Progenitor cell of endocrine pancreas (in vitro differentiated cells): ENCODE data around the gene ZSCAN29. TPM values are rescaled to one million over a fixed set of nuclear protein-coding genes. Genes with fewer than 3 reads are reported as not detected.

Experiments
- DNase-seq: peaks from one replicate; pipeline ENCODE4 v3.0.0; 2021; ENCODE audit warnings: low spot score; ENCODE audit not compliant: unreplicated experiment
- H3K27ac Mint-ChIP-seq: 2 replicates; pipeline ENCODE4 v1.8.0; 2021; ENCODE audit warnings: mild to moderate bottlenecking, moderate library complexity, mixed read lengths
- H3K27me3 Mint-ChIP-seq: 2 replicates; pipeline ENCODE4 v1.8.0; 2021; ENCODE audit warnings: mixed read lengths
- H3K36me3 Mint-ChIP-seq: 2 replicates; pipeline ENCODE4 v1.8.0; 2022; ENCODE audit warnings: mixed read lengths; ENCODE audit not compliant: insufficient read depth
- H3K4me1 Mint-ChIP-seq: 2 replicates; pipeline ENCODE4 v1.8.0; 2021; ENCODE audit warnings: low read depth, mixed read lengths
- H3K4me3 Mint-ChIP-seq: 2 replicates; pipeline ENCODE4 v1.8.0; 2021; ENCODE audit warnings: low read depth, mild to moderate bottlenecking, moderate library complexity, mixed read lengths
- H3K9me3 Mint-ChIP-seq: 2 replicates; pipeline ENCODE4 v1.8.0; 2021; ENCODE audit warnings: low read depth, mixed read lengths
- total RNA-seq: library from RNA; stranded (reverse); gene quantifications from 2 replicates; pipeline ENCODE4 v1.2.1, GENCODE V29; 2021
- TF ChIP-seq, protein P1 (sequence below): fragments of 200-600 bp; sonication (generic); IDR thresholded peaks from one replicate; pipeline ENCODE4 v1.5.0; 2021; ENCODE audit warnings: antibody characterized with exemption, mild to moderate bottlenecking; ENCODE audit not compliant: unreplicated experiment

Gene ZSCAN29
- total RNA-seq, 1 donor from 2014 or later = 73.8 TPM

DNA sequence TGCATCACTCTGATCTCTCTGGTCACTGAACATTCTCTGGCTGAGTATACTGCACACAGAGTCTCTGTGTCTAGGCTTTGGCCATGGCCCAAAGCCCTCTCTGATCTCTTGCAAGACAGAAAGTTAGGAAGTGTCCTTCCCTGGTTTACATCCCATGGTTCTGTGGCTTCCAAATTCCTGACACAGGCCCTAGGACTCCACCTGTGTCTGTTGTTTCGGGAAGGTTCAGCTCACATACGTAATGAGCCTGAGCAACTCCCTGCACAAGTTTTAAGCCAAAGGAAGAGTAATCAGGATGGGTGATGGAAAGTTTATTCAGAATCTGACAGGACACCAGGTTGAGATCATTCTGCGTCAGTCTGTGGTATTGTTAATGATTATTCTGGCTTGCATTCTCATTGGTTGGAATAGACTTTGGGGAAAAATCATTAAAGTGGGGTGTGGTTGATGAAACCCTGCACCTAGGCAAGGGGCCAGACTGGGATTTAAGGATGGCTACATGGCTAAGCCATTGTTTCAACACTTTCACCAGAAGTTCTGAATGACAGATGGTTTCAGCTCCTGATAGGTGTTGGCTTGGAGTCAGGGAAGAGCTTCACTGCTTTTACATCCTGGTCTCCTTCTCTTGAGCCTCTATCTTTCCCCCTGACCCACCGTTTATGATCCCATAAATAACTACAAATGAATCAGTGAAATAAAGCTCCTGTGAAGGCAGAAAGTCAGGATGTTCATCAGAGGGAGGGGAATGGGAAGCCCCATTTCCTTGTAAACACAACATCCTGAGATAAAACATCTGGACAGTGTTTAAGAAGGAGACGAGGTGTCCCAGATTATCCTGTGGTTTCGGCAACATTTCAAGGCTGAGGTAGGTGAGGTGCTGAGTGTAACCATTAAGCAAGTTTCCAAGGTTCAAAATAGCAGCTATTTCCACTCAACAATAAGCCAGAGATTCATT, 54.5 kb downstream of the ZSCAN29 start:
- TF ChIP-seq, protein P1, sequence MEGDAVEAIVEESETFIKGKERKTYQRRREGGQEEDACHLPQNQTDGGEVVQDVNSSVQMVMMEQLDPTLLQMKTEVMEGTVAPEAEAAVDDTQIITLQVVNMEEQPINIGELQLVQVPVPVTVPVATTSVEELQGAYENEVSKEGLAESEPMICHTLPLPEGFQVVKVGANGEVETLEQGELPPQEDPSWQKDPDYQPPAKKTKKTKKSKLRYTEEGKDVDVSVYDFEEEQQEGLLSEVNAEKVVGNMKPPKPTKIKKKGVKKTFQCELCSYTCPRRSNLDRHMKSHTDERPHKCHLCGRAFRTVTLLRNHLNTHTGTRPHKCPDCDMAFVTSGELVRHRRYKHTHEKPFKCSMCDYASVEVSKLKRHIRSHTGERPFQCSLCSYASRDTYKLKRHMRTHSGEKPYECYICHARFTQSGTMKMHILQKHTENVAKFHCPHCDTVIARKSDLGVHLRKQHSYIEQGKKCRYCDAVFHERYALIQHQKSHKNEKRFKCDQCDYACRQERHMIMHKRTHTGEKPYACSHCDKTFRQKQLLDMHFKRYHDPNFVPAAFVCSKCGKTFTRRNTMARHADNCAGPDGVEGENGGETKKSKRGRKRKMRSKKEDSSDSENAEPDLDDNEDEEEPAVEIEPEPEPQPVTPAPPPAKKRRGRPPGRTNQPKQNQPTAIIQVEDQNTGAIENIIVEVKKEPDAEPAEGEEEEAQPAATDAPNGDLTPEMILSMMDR = no peak

DNA sequence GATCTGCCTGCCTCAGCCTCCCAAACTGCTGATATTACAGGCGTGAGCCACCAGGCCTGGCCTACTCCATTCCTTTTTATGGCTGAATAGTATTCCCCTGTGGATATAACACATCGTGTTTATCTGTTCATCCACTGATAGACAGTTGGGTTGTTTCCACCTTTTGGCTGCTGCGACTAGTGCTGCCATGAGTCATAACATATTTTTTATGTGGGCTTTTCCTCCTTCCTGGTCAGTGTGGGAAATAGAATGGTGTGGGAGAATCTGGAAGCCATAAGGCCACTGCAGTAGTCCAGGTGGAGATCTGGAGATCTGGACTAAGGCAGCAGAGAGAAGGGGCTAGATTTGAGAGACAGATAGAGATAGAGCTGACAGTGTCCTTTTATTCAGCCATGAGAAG, 56.7 kb downstream of the ZSCAN29 start:
- peaks cover 41% of the 10 kb centered on the region for H3K27me3 Mint-ChIP-seq
- no peak overlapping the region for H3K4me3 Mint-ChIP-seq
- H3K36me3 Mint-ChIP-seq = no peaks in the 10 kb centered on the region
- TF ChIP-seq, protein P1 = no peak
- no peaks in the 10 kb centered on the region for H3K4me1 Mint-ChIP-seq
- H3K27ac Mint-ChIP-seq = no peak overlapping the region
- no peak for DNase-seq
- H3K9me3 Mint-ChIP-seq = no peaks in the 10 kb centered on the region

More for the DNA sequence above, 54.5 kb downstream of the ZSCAN29 start:
- Mint-ChIP-seq H3K27me3 (peaks cover 38% of the 10 kb centered on the region), H3K4me1 (no peaks in the 10 kb centered on the region), H3K36me3 (no peaks in the 10 kb centered on the region), H3K4me3 (no peak overlapping the region), H3K9me3 (no peaks in the 10 kb centered on the region), H3K27ac (no peak overlapping the region)
- no peak for DNase-seq

DNA sequence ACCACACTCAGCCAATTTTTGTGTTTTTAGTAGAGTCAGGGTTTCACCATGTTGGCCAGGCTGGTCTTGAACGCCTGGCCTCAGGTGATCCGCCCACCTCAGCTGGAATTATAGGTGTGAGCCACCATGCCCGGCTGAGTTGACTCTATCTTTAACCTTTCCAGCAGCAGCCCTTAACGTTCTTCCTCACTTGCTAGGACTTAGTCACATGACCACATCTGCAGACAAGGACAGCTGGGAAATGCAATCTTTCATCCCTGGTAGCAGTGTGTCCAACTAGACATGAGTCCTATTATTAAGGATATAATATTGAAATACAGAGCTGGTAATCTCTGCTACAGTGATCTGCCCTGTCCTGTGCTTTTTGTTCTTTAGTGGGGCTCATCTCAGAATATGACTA, 58.5 kb downstream of the ZSCAN29 start:
- H3K36me3 Mint-ChIP-seq = no peaks in the 10 kb centered on the region
- no peaks in the 10 kb centered on the region for H3K4me1 Mint-ChIP-seq
- no peaks in the 10 kb centered on the region for H3K9me3 Mint-ChIP-seq
- no peak for DNase-seq
- peaks cover 43% of the 10 kb centered on the region for H3K27me3 Mint-ChIP-seq
- no peak overlapping the region for H3K27ac Mint-ChIP-seq
- TF ChIP-seq, protein P1 = no peak
- H3K4me3 Mint-ChIP-seq = no peak overlapping the region

Other genes starting within 250 kb of the ZSCAN29 start
- 28.9 and 30.2 TPM in 2 replicates for gene TMEM62, start 237.5 kb downstream of the ZSCAN29 start, total RNA-seq
- gene CCNDBP1, start 185.6 kb downstream of the ZSCAN29 start, total RNA-seq = 43.2 and 44.1 TPM in 2 replicates
- not detected in 2 replicates for gene EPB42, start 150.0 kb downstream of the ZSCAN29 start, total RNA-seq
- not detected in 2 replicates for gene TGM5, start 104.1 kb downstream of the ZSCAN29 start, total RNA-seq
- not detected in 2 replicates for gene TGM7, start 68.8 kb downstream of the ZSCAN29 start, total RNA-seq
- gene LCMT2, start 40.5 kb downstream of the ZSCAN29 start, total RNA-seq = 11.0 and 11.5 TPM in 2 replicates
- 39.0 and 41.9 TPM in 2 replicates for gene TUBGCP4, start 58 bp upstream of the ZSCAN29 start, total RNA-seq
- 121 and 138 TPM in 2 replicates for gene TP53BP1, start 122.1 kb upstream of the ZSCAN29 start, total RNA-seq
- 4.7 and 5.2 TPM in 2 replicates for gene MAP1A, start 146.6 kb upstream of the ZSCAN29 start, total RNA-seq
- gene PPIP5K1, start 219.2 kb upstream of the ZSCAN29 start, total RNA-seq = 52.1 and 53.7 TPM in 2 replicates
- 1.8 and 3.3 TPM in 2 replicates for gene CKMT1B, start 223.0 kb upstream of the ZSCAN29 start, total RNA-seq
- gene STRC, start 247.8 kb upstream of the ZSCAN29 start, total RNA-seq = 0.81 and 1.6 TPM in 2 replicates